ENCODE results near the gene ECE1. TPM values are rescaled to one million over a fixed set of nuclear protein-coding genes. Genes with fewer than 3 reads are reported as not detected.

Gene ECE1
- total RNA-seq, 1 donor from 2014 or later: 217 TPM

DNA sequence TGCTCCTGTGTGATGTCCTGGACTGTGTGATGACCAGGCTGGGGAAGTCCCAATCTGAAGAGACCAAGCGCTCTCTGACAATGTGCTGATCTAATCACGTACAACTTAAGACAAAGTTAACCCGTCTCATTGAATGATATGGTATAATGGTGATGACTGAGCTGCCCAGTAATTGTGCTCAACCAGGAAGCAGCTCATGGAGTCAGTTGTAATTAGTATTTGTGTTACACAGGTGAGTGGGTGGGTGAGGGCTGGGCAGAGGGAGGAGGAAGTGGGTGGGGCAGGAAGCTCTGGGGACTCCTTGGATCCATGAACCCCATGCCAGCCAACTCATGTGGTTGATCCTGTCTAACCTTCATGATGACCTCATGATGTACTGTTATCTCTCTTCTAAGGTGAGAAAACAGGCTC, 8.7 kb upstream of the ECE1 start:
- peaks cover 23% of the 10 kb centered on the region for H3K4me1 Mint-ChIP-seq (ENCODE audit: low read depth)
- no peak for DNase-seq (ENCODE audit: low spot score, unreplicated experiment)
- no peaks in the 10 kb centered on the region for H3K9me3 Mint-ChIP-seq (ENCODE audit: low read depth)
- no peaks in the 10 kb centered on the region for H3K27me3 Mint-ChIP-seq
- no peak overlapping the region for H3K27ac Mint-ChIP-seq
- H3K4me3 Mint-ChIP-seq (ENCODE audit: low read depth): no peak overlapping the region
- TF ChIP-seq, protein P1, sequence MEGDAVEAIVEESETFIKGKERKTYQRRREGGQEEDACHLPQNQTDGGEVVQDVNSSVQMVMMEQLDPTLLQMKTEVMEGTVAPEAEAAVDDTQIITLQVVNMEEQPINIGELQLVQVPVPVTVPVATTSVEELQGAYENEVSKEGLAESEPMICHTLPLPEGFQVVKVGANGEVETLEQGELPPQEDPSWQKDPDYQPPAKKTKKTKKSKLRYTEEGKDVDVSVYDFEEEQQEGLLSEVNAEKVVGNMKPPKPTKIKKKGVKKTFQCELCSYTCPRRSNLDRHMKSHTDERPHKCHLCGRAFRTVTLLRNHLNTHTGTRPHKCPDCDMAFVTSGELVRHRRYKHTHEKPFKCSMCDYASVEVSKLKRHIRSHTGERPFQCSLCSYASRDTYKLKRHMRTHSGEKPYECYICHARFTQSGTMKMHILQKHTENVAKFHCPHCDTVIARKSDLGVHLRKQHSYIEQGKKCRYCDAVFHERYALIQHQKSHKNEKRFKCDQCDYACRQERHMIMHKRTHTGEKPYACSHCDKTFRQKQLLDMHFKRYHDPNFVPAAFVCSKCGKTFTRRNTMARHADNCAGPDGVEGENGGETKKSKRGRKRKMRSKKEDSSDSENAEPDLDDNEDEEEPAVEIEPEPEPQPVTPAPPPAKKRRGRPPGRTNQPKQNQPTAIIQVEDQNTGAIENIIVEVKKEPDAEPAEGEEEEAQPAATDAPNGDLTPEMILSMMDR (IDR thresholded peaks at IDR 0.05; ENCODE audit: unreplicated experiment): no peak
- H3K36me3 Mint-ChIP-seq (ENCODE audit: insufficient read depth): peaks cover 3% of the 10 kb centered on the region

DNA sequence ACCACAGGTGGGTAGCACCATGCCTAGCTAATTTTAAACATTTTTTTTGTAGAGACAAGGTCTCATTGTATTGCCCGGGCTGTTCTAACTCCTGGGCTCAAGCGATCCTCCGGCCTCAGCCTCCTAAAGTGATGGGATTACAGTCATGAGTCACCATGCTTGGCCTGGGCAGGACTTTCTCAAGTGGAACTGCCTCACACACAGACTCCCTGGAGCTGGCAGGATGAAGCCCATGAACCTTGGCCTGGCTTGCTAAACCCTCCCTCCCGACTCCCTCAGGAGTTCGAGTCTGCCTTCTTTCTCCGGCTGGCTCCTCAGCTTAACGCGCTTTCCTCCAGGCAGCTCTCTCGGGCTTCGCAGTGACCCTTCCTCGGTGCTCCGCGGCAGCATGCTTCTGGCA, 7.7 kb upstream of the ECE1 start:
- TF ChIP-seq, protein P1 (IDR thresholded peaks at IDR 0.05; ENCODE audit: unreplicated experiment): no peak
- no peak overlapping the region for H3K4me3 Mint-ChIP-seq (ENCODE audit: low read depth)
- peaks cover 30% of the 10 kb centered on the region for H3K4me1 Mint-ChIP-seq (ENCODE audit: low read depth)
- H3K27ac Mint-ChIP-seq: no peak overlapping the region
- no peaks in the 10 kb centered on the region for H3K27me3 Mint-ChIP-seq
- no peak for DNase-seq (ENCODE audit: low spot score, unreplicated experiment)
- no peaks in the 10 kb centered on the region for H3K9me3 Mint-ChIP-seq (ENCODE audit: low read depth)
- peaks cover 3% of the 10 kb centered on the region for H3K36me3 Mint-ChIP-seq (ENCODE audit: insufficient read depth)

GRCh38 chr1:21296509-21297354, 6.5 kb upstream of the ECE1 start:
- TF ChIP-seq, protein P1 (IDR thresholded peaks at IDR 0.05; ENCODE audit: unreplicated experiment): no peak
- peaks cover 26% of the 10 kb centered on the region for H3K4me1 Mint-ChIP-seq (ENCODE audit: low read depth)
- H3K4me3 Mint-ChIP-seq (ENCODE audit: low read depth): no peak overlapping the region
- H3K9me3 Mint-ChIP-seq (ENCODE audit: low read depth): no peaks in the 10 kb centered on the region
- DNase-seq (ENCODE audit: low spot score, unreplicated experiment): no peak
- H3K27ac Mint-ChIP-seq: no peak overlapping the region
- peaks cover 3% of the 10 kb centered on the region for H3K36me3 Mint-ChIP-seq (ENCODE audit: insufficient read depth)
- no peaks in the 10 kb centered on the region for H3K27me3 Mint-ChIP-seq

GRCh38 chr1:21295545-21295944, 5.3 kb upstream of the ECE1 start:
- DNase-seq (ENCODE audit: low spot score, unreplicated experiment): no peak
- TF ChIP-seq, protein P1 (IDR thresholded peaks at IDR 0.05; ENCODE audit: unreplicated experiment): no peak
- Mint-ChIP-seq H3K9me3 (ENCODE audit: low read depth) (no peaks in the 10 kb centered on the region), H3K27ac (peak overlapping the region; percentile 8), H3K27me3 (no peaks in the 10 kb centered on the region), H3K36me3 (ENCODE audit: insufficient read depth) (peaks cover 3% of the 10 kb centered on the region), H3K4me3 (ENCODE audit: low read depth) (no peak overlapping the region), H3K4me1 (ENCODE audit: low read depth) (peaks cover 31% of the 10 kb centered on the region)

DNA sequence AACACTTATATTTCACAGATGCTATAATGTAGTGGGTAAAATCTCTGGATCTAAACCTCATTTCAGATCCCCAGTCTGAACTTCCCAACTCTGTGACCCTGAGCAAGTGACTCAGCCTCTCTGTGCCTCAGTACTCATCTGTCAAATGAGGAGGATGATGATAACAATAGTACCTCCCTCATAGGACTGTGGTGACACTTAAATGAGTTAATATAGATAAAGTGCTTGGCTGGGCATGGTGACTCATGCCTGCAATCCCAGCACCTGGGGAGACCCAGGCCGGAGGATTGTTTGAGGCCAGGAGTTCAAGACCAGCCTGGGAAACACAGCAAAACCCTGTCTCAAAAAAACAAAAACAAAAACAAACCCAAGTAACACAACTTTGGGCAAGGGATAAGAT, 4.7 kb upstream of the ECE1 start:
- Mint-ChIP-seq H3K4me3 (ENCODE audit: low read depth) (no peak overlapping the region), H3K9me3 (ENCODE audit: low read depth) (no peaks in the 10 kb centered on the region), H3K27ac (peak overlapping the region; percentile 49), H3K4me1 (ENCODE audit: low read depth) (peaks cover 32% of the 10 kb centered on the region), H3K36me3 (ENCODE audit: insufficient read depth) (peaks cover 3% of the 10 kb centered on the region), H3K27me3 (no peaks in the 10 kb centered on the region)
- TF ChIP-seq, protein P1 (IDR thresholded peaks at IDR 0.05; ENCODE audit: unreplicated experiment): no peak
- no peak for DNase-seq (ENCODE audit: low spot score, unreplicated experiment)

Measured in progenitor cell of endocrine pancreas (in vitro differentiated cells).